ENCODE measurements around the gene SOWAHC.

Gene SOWAHC

GRCh38 chr2:109654326-109655050, 40.3 kb downstream of the SOWAHC start:
- no CpG with 5 or more reads among the region's 8 CpGs for WGBS (ENCODE audit: extremely low coverage, insufficient coverage, low lambda C conversion rate)
- H2BK120ac ChIP-seq (ENCODE audit: low read depth, low read length) = no peak overlapping the region
- no peak overlapping the region for H2BK5ac ChIP-seq (ENCODE audit: low read length)
- no peak overlapping the region for H3K18ac ChIP-seq (ENCODE audit: low read length)
- no peak for DNase-seq
- no peak overlapping the region for H3K23ac ChIP-seq (ENCODE audit: low read length)
- H2AK5ac ChIP-seq (ENCODE audit: low read length) = no peak overlapping the region
- no peaks in the 10 kb centered on the region for H3K79me1 ChIP-seq (ENCODE audit: low read length)
- H3K27me3 ChIP-seq (ENCODE audit: insufficient read depth, low read length, poor library complexity) = no peaks in the 10 kb centered on the region
- no peaks in the 10 kb centered on the region for H3K36me3 ChIP-seq (ENCODE audit: control insufficient read depth, insufficient read depth, low read length)
- no peaks in the 10 kb centered on the region for H3K79me2 ChIP-seq (ENCODE audit: control insufficient read depth, insufficient read depth, low read length)
- H3K4me3 ChIP-seq (ENCODE audit: low read length) = no peak overlapping the region
- H3K4me2 ChIP-seq (ENCODE audit: low read length) = no peak overlapping the region
- H3K4me1 ChIP-seq (ENCODE audit: control insufficient read depth, low read depth, low read length) = no peaks in the 10 kb centered on the region
- no peak overlapping the region for H4K8ac ChIP-seq (ENCODE audit: low read depth, low read length)
- no peak overlapping the region for H3K4ac ChIP-seq (ENCODE audit: low read depth, low read length)
- no peak overlapping the region for H4K5ac ChIP-seq (ENCODE audit: low read length)
- H2BK15ac ChIP-seq (replicated peaks; ENCODE audit: low read depth) = no peak overlapping the region
- no peak overlapping the region for H3K27ac ChIP-seq (ENCODE audit: low read depth, low read length)
- H3K56ac ChIP-seq (ENCODE audit: low read length) = no peak overlapping the region
- no peak overlapping the region for H3K9ac ChIP-seq (ENCODE audit: low read length)

GRCh38 chr2:109655287-109655686, 41.1 kb downstream of the SOWAHC start:
- Histone ChIP-seq H3K4me3 (ENCODE audit: low read length) (no peak overlapping the region), H2AK5ac (ENCODE audit: low read length) (no peak overlapping the region), H3K23ac (ENCODE audit: low read length) (no peak overlapping the region), H3K9ac (ENCODE audit: low read length) (no peak overlapping the region), H3K18ac (ENCODE audit: low read length) (no peak overlapping the region), H3K27ac (ENCODE audit: low read depth, low read length) (no peak overlapping the region), H3K79me1 (ENCODE audit: low read length) (no peaks in the 10 kb centered on the region), H3K56ac (ENCODE audit: low read length) (no peak overlapping the region), H4K8ac (ENCODE audit: low read depth, low read length) (no peak overlapping the region), H2BK15ac (replicated peaks; ENCODE audit: low read depth) (no peak overlapping the region), H2BK120ac (ENCODE audit: low read depth, low read length) (no peak overlapping the region), H3K79me2 (ENCODE audit: control insufficient read depth, insufficient read depth, low read length) (no peaks in the 10 kb centered on the region), H3K4me2 (ENCODE audit: low read length) (no peak overlapping the region), H2BK5ac (ENCODE audit: low read length) (no peak overlapping the region), H3K4ac (ENCODE audit: low read depth, low read length) (no peak overlapping the region), H3K36me3 (ENCODE audit: control insufficient read depth, insufficient read depth, low read length) (no peaks in the 10 kb centered on the region), H3K27me3 (ENCODE audit: insufficient read depth, low read length, poor library complexity) (no peaks in the 10 kb centered on the region), H3K4me1 (ENCODE audit: control insufficient read depth, low read depth, low read length) (no peaks in the 10 kb centered on the region), H4K5ac (ENCODE audit: low read length) (no peak overlapping the region)
- no CpG with 5 or more reads among the region's 3 CpGs for WGBS (ENCODE audit: extremely low coverage, insufficient coverage, low lambda C conversion rate)
- DNase-seq = no peak

- Histone ChIP-seq H2AK5ac (ENCODE audit: low read length) (no peak overlapping the region), H3K27me3 (ENCODE audit: insufficient read depth, low read length, poor library complexity) (no peaks in the 10 kb centered on the region), H3K9ac (ENCODE audit: low read length) (no peak overlapping the region), H3K4me3 (ENCODE audit: low read length) (no peak overlapping the region), H3K23ac (ENCODE audit: low read length) (no peak overlapping the region), H3K18ac (ENCODE audit: low read length) (peak overlapping the region; percentile 14), H3K79me1 (ENCODE audit: low read length) (no peaks in the 10 kb centered on the region), H4K5ac (ENCODE audit: low read length) (no peak overlapping the region), H3K4ac (ENCODE audit: low read depth, low read length) (no peak overlapping the region), H2BK120ac (ENCODE audit: low read depth, low read length) (no peak overlapping the region), H3K4me1 (ENCODE audit: control insufficient read depth, low read depth, low read length) (no peaks in the 10 kb centered on the region), H3K4me2 (ENCODE audit: low read length) (no peak overlapping the region), H3K27ac (ENCODE audit: low read depth, low read length) (no peak overlapping the region), H3K56ac (ENCODE audit: low read length) (no peak overlapping the region), H3K36me3 (ENCODE audit: control insufficient read depth, insufficient read depth, low read length) (no peaks in the 10 kb centered on the region), H2BK15ac (replicated peaks; ENCODE audit: low read depth) (no peak overlapping the region), H2BK5ac (ENCODE audit: low read length) (no peak overlapping the region), H4K8ac (ENCODE audit: low read depth, low read length) (no peak overlapping the region), H3K79me2 (ENCODE audit: control insufficient read depth, insufficient read depth, low read length) (no peaks in the 10 kb centered on the region)
- no CpG with 5 or more reads among the region's 9 CpGs for WGBS (ENCODE audit: extremely low coverage, insufficient coverage, low lambda C conversion rate)
- DNase-seq = no peak
These were observed 45.4 kb downstream of the SOWAHC start for GRCh38 chr2:109659396-109660045.

GRCh38 chr2:109660046-109660860, 46.1 kb downstream of the SOWAHC start:
- no peaks in the 10 kb centered on the region for H3K79me1 ChIP-seq (ENCODE audit: low read length)
- no peak for DNase-seq
- H3K23ac ChIP-seq (ENCODE audit: low read length) = no peak overlapping the region
- no peak overlapping the region for H2AK5ac ChIP-seq (ENCODE audit: low read length)
- H3K36me3 ChIP-seq (ENCODE audit: control insufficient read depth, insufficient read depth, low read length) = no peaks in the 10 kb centered on the region
- H2BK120ac ChIP-seq (ENCODE audit: low read depth, low read length) = no peak overlapping the region
- no peaks in the 10 kb centered on the region for H3K4me1 ChIP-seq (ENCODE audit: control insufficient read depth, low read depth, low read length)
- H2BK15ac ChIP-seq (replicated peaks; ENCODE audit: low read depth) = no peak overlapping the region
- H3K27me3 ChIP-seq (ENCODE audit: insufficient read depth, low read length, poor library complexity) = no peaks in the 10 kb centered on the region
- no peak overlapping the region for H3K4ac ChIP-seq (ENCODE audit: low read depth, low read length)
- H3K79me2 ChIP-seq (ENCODE audit: control insufficient read depth, insufficient read depth, low read length) = no peaks in the 10 kb centered on the region
- H3K4me2 ChIP-seq (ENCODE audit: low read length) = no peak overlapping the region
- H3K18ac ChIP-seq (ENCODE audit: low read length) = no peak overlapping the region
- H3K9ac ChIP-seq (ENCODE audit: low read length) = no peak overlapping the region
- no peak overlapping the region for H4K5ac ChIP-seq (ENCODE audit: low read length)
- H4K8ac ChIP-seq (ENCODE audit: low read depth, low read length) = no peak overlapping the region
- no peak overlapping the region for H3K4me3 ChIP-seq (ENCODE audit: low read length)
- no CpG with 5 or more reads among the region's 3 CpGs for WGBS (ENCODE audit: extremely low coverage, insufficient coverage, low lambda C conversion rate)
- H2BK5ac ChIP-seq (ENCODE audit: low read length) = no peak overlapping the region
- no peak overlapping the region for H3K27ac ChIP-seq (ENCODE audit: low read depth, low read length)
- H3K56ac ChIP-seq (ENCODE audit: low read length) = no peak overlapping the region

DNA sequence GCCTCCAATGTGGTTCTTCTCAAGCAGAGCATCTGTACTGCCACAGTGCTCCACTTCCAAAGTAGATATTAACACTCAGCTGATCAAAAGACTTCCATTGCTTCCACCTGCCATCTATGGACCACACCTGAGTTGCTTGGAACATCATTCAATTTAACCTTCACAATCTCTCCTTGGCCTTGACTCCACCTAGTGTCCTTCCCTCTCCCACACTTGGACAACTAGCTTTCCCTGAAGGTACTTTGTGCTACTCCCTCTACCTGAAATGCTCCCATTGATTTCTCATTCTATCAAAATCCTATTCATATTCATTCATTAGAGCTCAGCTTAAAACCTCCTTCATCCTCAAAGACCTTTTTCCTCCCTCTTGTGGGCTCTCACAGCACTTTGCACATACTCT, 48.7 kb downstream of the SOWAHC start:
- no peak overlapping the region for H3K27ac ChIP-seq (ENCODE audit: low read depth, low read length)

More for the DNA sequence above, 48.7 kb downstream of the SOWAHC start:
- DNase-seq = peak; percentile 63
- no peak overlapping the region for H3K4me2 ChIP-seq (ENCODE audit: low read length)
- H3K18ac ChIP-seq (ENCODE audit: low read length) = no peak overlapping the region
- no peak overlapping the region for H4K8ac ChIP-seq (ENCODE audit: low read depth, low read length)
- H4K5ac ChIP-seq (ENCODE audit: low read length) = no peak overlapping the region
- H2BK15ac ChIP-seq (replicated peaks; ENCODE audit: low read depth) = no peak overlapping the region
- H3K4me1 ChIP-seq (ENCODE audit: control insufficient read depth, low read depth, low read length) = no peaks in the 10 kb centered on the region
- no peak overlapping the region for H3K56ac ChIP-seq (ENCODE audit: low read length)
- H3K23ac ChIP-seq (ENCODE audit: low read length) = no peak overlapping the region
- H3K27me3 ChIP-seq (ENCODE audit: insufficient read depth, low read length, poor library complexity) = no peaks in the 10 kb centered on the region
- H2BK120ac ChIP-seq (ENCODE audit: low read depth, low read length) = no peak overlapping the region
- no peak overlapping the region for H3K9ac ChIP-seq (ENCODE audit: low read length)
- H3K79me2 ChIP-seq (ENCODE audit: control insufficient read depth, insufficient read depth, low read length) = no peaks in the 10 kb centered on the region
- H3K36me3 ChIP-seq (ENCODE audit: control insufficient read depth, insufficient read depth, low read length) = no peaks in the 10 kb centered on the region
- no peak overlapping the region for H3K4ac ChIP-seq (ENCODE audit: low read depth, low read length)
- no peaks in the 10 kb centered on the region for H3K79me1 ChIP-seq (ENCODE audit: low read length)
- H2AK5ac ChIP-seq (ENCODE audit: low read length) = no peak overlapping the region
- no peak overlapping the region for H3K4me3 ChIP-seq (ENCODE audit: low read length)
- H2BK5ac ChIP-seq (ENCODE audit: low read length) = no peak overlapping the region

All from mesendoderm (in vitro differentiated cells).